Esophagus (tissue), 2 donors: ENCODE data around the gene IGLON5. TPM values are rescaled to one million over a fixed set of nuclear protein-coding genes. Genes with fewer than 3 reads are reported as not detected.

Experiments used
- H3K27ac ChIP-seq, 2 donors: one replicate each; pipeline ENCODE4 v1.5.1; 2013; ENCODE audit warnings: low read depth in 2 of 2, mild to moderate bottlenecking in 2 of 2, inconsistent platforms in 1 of 2, low read length in 1 of 2, moderate library complexity in 1 of 2
- H3K27me3 ChIP-seq, 2 donors: one replicate each; pipeline ENCODE4 v1.6.1; 2013; ENCODE audit warnings: low read length in 2 of 2, control low read depth in 1 of 2, mild to moderate bottlenecking in 1 of 2; ENCODE audit not compliant: insufficient read depth in 2 of 2, control insufficient read depth in 1 of 2
- H3K36me3 ChIP-seq, 2 donors: one replicate each; pipeline ENCODE4 v1.6.1; 2013; ENCODE audit warnings: low read length in 1 of 2; ENCODE audit not compliant: control insufficient read depth in 2 of 2, insufficient read depth in 2 of 2
- H3K4me1 ChIP-seq, 2 donors: one replicate each; pipeline ENCODE4 v1.6.1; 2013; ENCODE audit warnings: low read length in 1 of 2; ENCODE audit not compliant: control insufficient read depth in 2 of 2, insufficient read depth in 2 of 2
- H3K4me3 ChIP-seq, 2 donors: one replicate each; pipeline ENCODE4 v1.5.1; 2013; ENCODE audit warnings: low read length in 2 of 2, mild to moderate bottlenecking in 2 of 2, low read depth in 1 of 2, moderate library complexity in 1 of 2
- H3K9me3 ChIP-seq, 2 donors: one replicate each; pipeline ENCODE4 v1.6.1; 2013; ENCODE audit warnings: mild to moderate bottlenecking in 2 of 2, low read depth in 1 of 2, low read length in 1 of 2, moderate library complexity in 1 of 2; ENCODE audit not compliant: control insufficient read depth in 2 of 2, insufficient read depth in 1 of 2
- WGBS, 2 donors: extraction: QIAGEN DNeasy Blood & Tissue Kit; methylation state at CpG; one replicate each; pipeline ENCODE4 v1.1.7; 2013; 5-methylcytosine and 5-hydroxymethylcytosine counted together
- polyA plus RNA-seq, 2 donors: library from polyadenylated mRNA; stranded (reverse); fragments of 200-250 nt; gene quantifications; one replicate each; pipeline ENCODE4 v1.2.3, GENCODE V29; 2013
- donor health status: healthy with polysubstance abuse.
- donor health status: Bipolar disorder and iron deficiency.

IGLON5 gene
- polyA plus RNA-seq, 2 donors: 0.15 to 0.22 TPM

DNA sequence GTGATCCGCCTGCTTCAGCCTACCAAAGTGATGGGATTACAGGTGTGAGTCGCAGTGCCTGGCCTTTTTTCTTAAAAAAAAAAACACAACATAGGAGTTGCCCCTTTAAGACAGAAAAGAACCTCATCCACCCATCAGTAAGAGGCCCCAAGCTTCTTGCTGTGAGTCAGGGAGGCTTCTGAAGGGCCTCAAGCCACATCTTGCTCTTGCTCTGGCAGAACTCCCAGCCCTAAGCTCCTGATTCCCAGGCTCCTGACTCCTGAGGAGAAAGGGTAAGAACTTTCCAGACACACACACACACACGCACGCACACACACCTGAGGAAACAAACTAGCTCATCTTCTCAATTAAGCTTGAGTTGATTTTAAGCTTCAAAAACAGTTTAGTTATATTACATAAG lies 47.9 kb downstream of the IGLON5 start:
- Histone ChIP-seq H3K9me3 (no peaks in the 10 kb centered on the region), H3K27ac (peak overlapping the region; percentile 35 to 43), H3K4me3 (no peak overlapping the region), H3K4me1 (peaks cover 4 to 9% of the 10 kb centered on the region in 2 donors), H3K36me3 (no peaks in the 10 kb centered on the region), H3K27me3 (no peaks in the 10 kb centered on the region)
- 53 to 73% methylated on average over 4 of the region's 4 CpGs for whole genome bisulfite sequencing, 2 donors

DNA sequence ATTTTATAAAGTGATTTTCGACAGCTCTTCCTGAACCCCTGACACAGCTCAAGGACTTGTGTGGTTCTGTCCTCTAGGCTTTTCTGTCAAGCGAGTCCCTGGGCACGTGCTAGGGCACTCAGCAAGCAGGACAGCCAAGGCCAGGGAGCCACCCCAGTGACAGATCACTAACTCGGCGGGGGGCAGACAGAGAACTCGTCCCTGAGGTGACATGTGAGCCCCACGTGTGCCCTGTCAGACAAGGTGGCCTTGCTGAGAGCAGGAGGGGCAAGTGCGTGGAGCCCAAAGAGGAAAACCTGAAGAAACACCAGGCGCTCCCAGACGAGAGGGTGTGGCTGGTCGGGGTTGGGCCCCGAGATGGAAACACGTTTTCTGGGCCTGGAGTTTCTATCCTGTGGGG lies 49.8 kb downstream of the IGLON5 start:
- H3K36me3 ChIP-seq: no peaks in the 10 kb centered on the region
- peaks cover 4 to 17% of the 10 kb centered on the region in 2 donors for H3K4me1 ChIP-seq
- no peaks in the 10 kb centered on the region for H3K9me3 ChIP-seq
- WGBS, 2 donors: 85 to 87% methylated on average over 13 of the region's 13 CpGs
- no peaks in the 10 kb centered on the region for H3K27me3 ChIP-seq
- H3K27ac ChIP-seq: no peak overlapping the region
- no peak overlapping the region for H3K4me3 ChIP-seq

DNA sequence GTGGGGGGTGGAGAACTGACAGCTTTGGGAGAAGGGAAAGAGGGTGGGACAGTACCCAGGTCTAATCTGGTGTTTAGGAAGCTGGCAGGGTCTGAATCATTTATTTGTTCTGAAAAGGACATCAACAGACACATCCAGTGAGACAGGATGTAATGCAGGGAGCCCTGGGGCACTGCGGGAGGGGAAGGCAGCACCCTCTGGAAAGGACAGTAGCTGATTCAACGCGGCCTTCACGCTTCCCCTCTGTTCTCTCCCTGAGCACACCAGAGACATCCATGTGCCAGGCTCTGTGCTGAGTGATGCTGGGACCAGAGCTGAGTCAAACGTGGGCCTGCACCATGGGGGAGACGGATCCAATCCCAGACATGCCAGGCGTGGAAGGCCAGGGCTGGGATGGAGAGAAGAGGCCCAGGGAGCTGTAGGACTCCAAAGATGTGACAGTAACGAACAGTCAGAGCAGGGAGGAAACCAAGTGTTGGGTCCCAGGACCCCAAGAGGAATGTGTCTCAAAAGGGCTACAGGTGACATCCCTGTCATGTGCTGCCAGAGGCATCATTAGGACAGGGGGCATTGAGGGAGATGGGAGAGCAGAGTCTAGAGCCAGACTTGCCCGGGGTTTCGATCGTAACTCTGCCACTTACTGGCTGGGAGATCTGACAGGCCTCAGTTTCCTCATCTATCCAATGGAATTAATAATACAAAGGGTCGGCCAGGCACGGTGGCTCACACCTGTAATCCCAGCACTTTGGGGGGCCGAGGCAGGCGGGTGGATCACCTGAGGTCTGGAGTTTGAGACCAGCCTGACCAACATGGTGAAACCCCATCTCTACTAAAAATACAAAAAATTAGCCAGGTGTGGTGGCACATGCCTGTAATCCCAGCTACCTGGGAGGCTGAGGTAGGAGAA lies 53.0 kb downstream of the IGLON5 start:
- 73 to 76% methylated on average over 15 of the region's 15 CpGs for WGBS, 2 donors
- Histone ChIP-seq H3K27ac (peak overlapping the region; percentile 52 to 88), H3K4me3 (no peak overlapping the region), H3K9me3 (no peaks in the 10 kb centered on the region), H3K4me1 (peaks cover 4 to 22% of the 10 kb centered on the region in 2 donors), H3K36me3 (no peaks in the 10 kb centered on the region), H3K27me3 (no peaks in the 10 kb centered on the region)

DNA sequence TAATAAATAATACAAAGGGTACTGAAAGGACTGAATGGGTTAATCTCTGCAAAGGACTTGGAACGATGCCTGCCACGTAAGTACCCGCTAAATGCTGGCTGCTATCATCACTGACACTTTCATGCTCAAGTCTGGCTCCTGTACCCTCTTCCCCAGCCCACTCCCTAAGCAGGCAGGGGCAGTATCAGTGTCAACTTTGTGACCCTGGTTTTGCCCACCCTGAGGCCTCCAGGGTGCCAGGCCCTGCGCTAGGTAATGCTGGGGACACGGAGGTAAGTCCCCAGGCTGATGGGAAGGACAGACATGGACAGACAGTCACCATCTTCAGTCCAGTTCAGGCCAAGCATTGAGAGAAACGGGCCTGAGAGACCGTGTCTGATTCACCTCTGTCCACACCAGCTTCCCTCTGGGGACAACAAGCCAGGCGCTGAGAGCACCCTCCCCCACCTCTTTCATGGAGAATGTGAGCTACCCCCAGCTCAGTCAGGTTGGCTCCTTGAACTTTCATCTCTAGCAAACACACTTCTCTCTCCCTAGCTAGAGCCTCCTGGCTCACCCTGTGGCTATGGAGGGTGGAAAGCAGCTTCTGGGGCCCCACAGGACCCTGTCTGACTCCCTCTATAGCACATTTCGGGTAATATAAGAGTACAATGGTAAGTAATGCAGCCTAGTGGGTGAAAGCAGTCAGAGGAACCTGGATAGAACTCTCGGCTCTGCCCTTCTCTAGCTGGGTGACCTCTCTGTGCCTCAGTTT lies 53.9 kb downstream of the IGLON5 start:
- Histone ChIP-seq H3K4me1 (peaks cover 4 to 22% of the 10 kb centered on the region in 2 donors), H3K4me3 (peak overlapping the region; percentile 86 to 91), H3K27ac (peak overlapping the region; percentile 86 to 98), H3K27me3 (no peaks in the 10 kb centered on the region), H3K36me3 (no peaks in the 10 kb centered on the region), H3K9me3 (no peaks in the 10 kb centered on the region)
- WGBS, 2 donors: 13 to 14% methylated on average over 10 of the region's 10 CpGs

DNA sequence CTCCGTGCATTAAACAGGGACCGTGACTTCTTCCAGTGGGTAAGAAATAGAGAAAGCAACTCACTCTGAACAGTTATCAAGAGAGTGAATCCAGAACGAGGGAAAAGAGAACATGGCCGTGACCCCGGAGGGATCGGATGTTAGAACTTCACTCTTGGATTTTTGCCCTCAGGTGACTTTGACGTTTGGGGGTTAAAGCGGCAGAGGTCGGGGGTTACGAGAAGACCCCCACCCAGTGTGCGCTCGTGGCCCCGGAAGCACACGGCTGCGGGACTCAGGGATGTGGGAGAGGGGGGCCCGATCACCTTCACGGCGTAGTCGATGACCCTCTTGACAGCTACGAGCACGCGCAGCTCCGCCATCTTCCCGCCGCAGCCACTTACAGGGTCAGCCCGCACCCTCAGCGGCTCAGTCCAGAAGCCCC lies 54.5 kb downstream of the IGLON5 start, which contains the start of gene ETFB:
Gene ETFB, minus strand, starts transcription at position 424 of the 424 bp plus-strand sequence. Its CDS starts 62 bp downstream, at position 362.
- Histone ChIP-seq H3K4me1 (peaks cover 4 to 22% of the 10 kb centered on the region in 2 donors), H3K9me3 (no peaks in the 10 kb centered on the region), H3K36me3 (no peaks in the 10 kb centered on the region), H3K4me3 (peak within 1 kb of the TSS; percentile 86 to 91), H3K27ac (peak within 1 kb of the TSS; percentile 98), H3K27me3 (no peaks in the 10 kb centered on the region)
- WGBS, 2 donors: 0% methylated on average over 27 of the region's 27 CpGs

DNA sequence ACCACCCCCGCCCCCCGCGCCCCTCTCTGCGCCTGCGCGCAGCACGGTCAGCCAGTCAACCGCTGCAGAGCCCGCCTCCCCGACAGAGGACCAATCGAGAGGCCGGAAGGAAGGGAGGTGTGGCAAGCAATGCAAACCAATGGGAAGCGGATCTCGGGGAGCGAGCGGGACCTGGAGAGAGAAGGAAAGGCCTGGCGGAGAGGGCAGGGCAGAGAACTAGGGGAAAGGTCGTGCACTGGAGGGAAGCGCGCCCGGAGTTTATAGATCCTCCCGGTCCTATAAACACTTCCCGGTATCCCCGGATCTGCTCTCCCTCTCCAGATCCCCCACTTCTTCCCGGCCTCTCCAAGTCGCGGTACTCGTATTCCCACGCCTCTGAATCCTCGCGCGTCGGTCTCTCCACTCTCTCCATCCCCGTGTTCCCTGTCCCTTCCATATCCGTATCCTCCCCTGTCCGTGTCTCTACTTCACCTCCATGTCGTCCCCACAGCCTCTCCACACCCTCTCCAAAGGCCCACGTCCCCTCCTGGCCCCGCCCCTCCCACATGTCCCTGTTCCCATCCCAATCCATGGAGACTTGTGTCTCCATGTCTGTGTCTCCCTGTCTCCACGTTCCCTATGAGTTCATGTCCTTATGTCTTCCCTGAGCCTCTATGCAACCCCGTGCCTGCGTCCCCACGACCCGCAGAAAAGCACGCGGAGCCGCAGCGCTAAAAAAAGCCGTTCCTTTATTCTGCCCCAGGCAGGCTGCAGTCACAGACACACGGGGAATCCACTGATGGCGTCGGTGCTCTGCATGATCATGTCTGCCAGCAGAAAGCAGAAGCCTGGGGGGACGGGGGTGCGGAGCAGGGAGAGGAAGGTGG lies 55.2 kb downstream of the IGLON5 start:
- H3K9me3 ChIP-seq: no peaks in the 10 kb centered on the region
- peaks cover 4 to 22% of the 10 kb centered on the region in 2 donors for H3K4me1 ChIP-seq
- 1% methylated on average over 51 to 54 of the region's 54 CpGs for WGBS, 2 donors
- peak overlapping the region; percentile 86 to 91 for H3K4me3 ChIP-seq
- peak overlapping the region; percentile 98 for H3K27ac ChIP-seq
- no peaks in the 10 kb centered on the region for H3K27me3 ChIP-seq
- H3K36me3 ChIP-seq: no peaks in the 10 kb centered on the region

DNA sequence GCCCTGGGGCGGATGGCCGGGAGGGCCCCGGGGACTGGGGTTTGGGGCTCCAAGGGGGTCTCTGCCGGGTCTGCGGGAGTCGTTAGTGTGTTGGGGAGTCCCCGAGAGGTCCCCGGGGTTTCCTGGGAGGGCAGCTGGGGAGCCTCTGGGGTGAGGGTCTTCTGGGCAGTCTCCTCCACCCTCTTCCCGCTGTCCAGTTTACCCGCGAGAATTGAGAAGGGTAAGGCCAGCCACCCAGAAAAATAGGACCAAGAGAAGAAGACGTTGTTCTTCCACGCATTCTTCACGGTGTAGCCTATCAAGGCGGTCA lies 55.8 kb downstream of the IGLON5 start:
- Histone ChIP-seq H3K4me3 (peak overlapping the region; percentile 66 to 86), H3K27ac (peak overlapping the region; percentile 94 to 98), H3K27me3 (no peaks in the 10 kb centered on the region), H3K36me3 (no peaks in the 10 kb centered on the region), H3K9me3 (no peaks in the 10 kb centered on the region), H3K4me1 (peaks cover 4 to 22% of the 10 kb centered on the region in 2 donors)
- 0 to 1% methylated on average over 13 to 15 of the region's 15 CpGs for WGBS, 2 donors

DNA sequence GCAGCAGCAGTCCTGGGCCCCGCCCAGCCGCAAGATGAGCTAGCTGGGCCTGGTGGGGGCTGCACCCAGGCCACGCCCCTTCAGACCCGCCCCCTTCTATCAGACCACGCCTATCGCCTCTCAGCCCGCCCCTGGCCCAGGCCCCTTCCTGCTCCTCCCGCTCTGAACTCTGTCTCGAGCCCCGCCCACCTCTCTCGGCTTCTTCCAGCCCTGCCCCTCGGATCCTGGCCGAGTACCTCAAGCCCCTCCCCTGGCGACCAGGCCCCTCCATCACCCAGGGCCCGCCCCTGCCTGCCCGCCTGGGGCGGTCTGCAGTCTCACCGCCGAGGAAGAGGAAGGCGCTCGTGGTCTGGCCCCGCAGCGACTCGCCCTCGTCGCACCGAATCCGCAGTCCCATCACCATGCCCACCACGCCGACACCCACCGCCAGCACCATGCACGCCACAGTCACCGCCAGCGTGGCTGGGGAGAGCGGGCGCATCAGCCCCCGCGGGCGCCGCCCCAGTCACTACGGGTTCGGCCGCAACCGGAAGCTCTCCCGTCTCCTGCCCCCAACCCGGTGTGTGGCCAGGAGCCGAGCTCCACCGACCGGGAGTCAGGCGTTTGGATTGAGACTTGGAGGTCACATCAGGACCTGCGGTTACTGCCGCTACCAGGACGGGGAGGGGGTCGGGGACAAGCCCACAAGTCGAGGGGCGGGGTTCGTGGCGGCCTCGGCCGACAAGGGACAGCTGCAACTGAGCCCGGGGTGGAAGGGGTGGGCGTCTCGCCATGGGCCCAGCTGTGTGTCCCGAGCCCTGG lies 56.3 kb downstream of the IGLON5 start:
- Histone ChIP-seq H3K4me3 (peak overlapping the region; percentile 84 to 86), H3K27me3 (no peaks in the 10 kb centered on the region), H3K9me3 (no peaks in the 10 kb centered on the region), H3K4me1 (peaks cover 4 to 22% of the 10 kb centered on the region in 2 donors), H3K36me3 (no peaks in the 10 kb centered on the region), H3K27ac (peak overlapping the region; percentile 94 to 98)
- 0 to 1% methylated on average over 64 of the region's 64 CpGs for WGBS, 2 donors
